Hepatocyte (in vitro differentiated cells): Measurements from ENCODE around the gene TPBGL. TPM values are rescaled to one million over a fixed set of nuclear protein-coding genes. Genes with fewer than 3 reads are reported as not detected.

Source experiments
- DNase-seq: peaks from one replicate; pipeline ENCODE4 v3.0.0-alpha.2; 2016; ENCODE audit warnings: low spot score
- H2AFZ ChIP-seq: fragments of 200-600 bp; sonication (generic); 2 replicates; pipeline ENCODE4 v1.6.0; 2016; ENCODE audit warnings: antibody characterized with exemption, mild to moderate bottlenecking
- H3K27ac ChIP-seq: fragments of 200-600 bp; sonication (generic); 2 replicates; pipeline ENCODE4 v1.5.1; 2016; ENCODE audit warnings: mild to moderate bottlenecking
- H3K27me3 ChIP-seq: fragments of 200-600 bp; sonication (generic); 2 replicates; pipeline ENCODE4 v1.6.1; 2016
- H3K36me3 ChIP-seq: fragments of 200-600 bp; sonication (generic); replicated peaks from 2 replicates; pipeline ENCODE4 v1.5.1; 2016; ENCODE audit warnings: low read depth; ENCODE audit not compliant: insufficient read depth
- H3K4me1 ChIP-seq: fragments of 200-600 bp; sonication (generic); 2 replicates; pipeline ENCODE4 v1.5.1; 2016; ENCODE audit warnings: mild to moderate bottlenecking, moderate library complexity; ENCODE audit not compliant: insufficient read depth
- H3K4me2 ChIP-seq: fragments of 200-600 bp; sonication (generic); 2 replicates; pipeline ENCODE4 v1.6.0; 2016
- H3K4me3 ChIP-seq: fragments of 200-600 bp; sonication (generic); 2 replicates; pipeline ENCODE4 v1.5.1; 2016; ENCODE audit warnings: mild to moderate bottlenecking
- H3K79me2 ChIP-seq: fragments of 200-600 bp; sonication (generic); 2 replicates; pipeline ENCODE4 v1.6.0; 2017; ENCODE audit warnings: mild to moderate bottlenecking
- H3K9me2 ChIP-seq: fragments of 200-600 bp; sonication (generic); replicated peaks from 2 replicates; pipeline ENCODE4 v1.6.0; 2017; ENCODE audit warnings: mild to moderate bottlenecking; ENCODE audit not compliant: insufficient read depth
- H3K9me3 ChIP-seq: fragments of 200-600 bp; sonication (generic); 2 replicates; pipeline ENCODE4 v1.5.1; 2016; ENCODE audit warnings: low read depth, mild to moderate bottlenecking
- H4K20me1 ChIP-seq: fragments of 200-600 bp; sonication (generic); 2 replicates; pipeline ENCODE4 v1.6.0; 2016; ENCODE audit warnings: mild to moderate bottlenecking; ENCODE audit not compliant: insufficient read depth, poor library complexity, severe bottlenecking
- EZH2 ChIP-seq: fragments of 200-600 bp; sonication (generic); IDR thresholded peaks from 2 replicates; pipeline ENCODE4 v1.6.1; 2016; ENCODE audit warnings: antibody characterized with exemption, mild to moderate bottlenecking, borderline replicate concordance
- EZH2phosphoT487 ChIP-seq: fragments of 200-600 bp; sonication (generic); IDR thresholded peaks from one replicate; pipeline ENCODE4 v1.6.1; 2018; ENCODE audit warnings: antibody characterized with exemption, mild to moderate bottlenecking, low read depth, moderate library complexity; ENCODE audit not compliant: unreplicated experiment, severe bottlenecking
- WGBS: methylation state at CpG from one replicate; pipeline ENCODE4 v1.1.6; 2016; ENCODE audit warnings: low lambda C conversion rate; ENCODE audit errors: missing lambda C conversion rate; 5-methylcytosine and 5-hydroxymethylcytosine counted together
- polyA plus RNA-seq: library from polyadenylated mRNA; unstranded; fragments of >200 nt; fragmentation: Nextera tagmentation; extraction: Ambion mirVana; gene quantifications from 2 replicates; pipeline ENCODE4 v1.2.1, GENCODE V29; 2016
- total RNA-seq: library from RNA; depleted of rRNA; stranded (reverse); fragments of >200 nt; gene quantifications from 2 replicates; pipeline ENCODE4 v1.2.3, GENCODE V29; 2014
- TF ChIP-seq, protein P1 (sequence below): fragments of 200-600 bp; sonication (generic); IDR thresholded peaks from 2 replicates; pipeline ENCODE4 v1.5.1; 2016; ENCODE audit warnings: antibody characterized with exemption, mild to moderate bottlenecking; ENCODE audit not compliant: poor library complexity

TPBGL gene
- total and polyA plus RNA-seq, 2 experiments from 2014 or later: 0.12 TPM; not detected in 1

DNA sequence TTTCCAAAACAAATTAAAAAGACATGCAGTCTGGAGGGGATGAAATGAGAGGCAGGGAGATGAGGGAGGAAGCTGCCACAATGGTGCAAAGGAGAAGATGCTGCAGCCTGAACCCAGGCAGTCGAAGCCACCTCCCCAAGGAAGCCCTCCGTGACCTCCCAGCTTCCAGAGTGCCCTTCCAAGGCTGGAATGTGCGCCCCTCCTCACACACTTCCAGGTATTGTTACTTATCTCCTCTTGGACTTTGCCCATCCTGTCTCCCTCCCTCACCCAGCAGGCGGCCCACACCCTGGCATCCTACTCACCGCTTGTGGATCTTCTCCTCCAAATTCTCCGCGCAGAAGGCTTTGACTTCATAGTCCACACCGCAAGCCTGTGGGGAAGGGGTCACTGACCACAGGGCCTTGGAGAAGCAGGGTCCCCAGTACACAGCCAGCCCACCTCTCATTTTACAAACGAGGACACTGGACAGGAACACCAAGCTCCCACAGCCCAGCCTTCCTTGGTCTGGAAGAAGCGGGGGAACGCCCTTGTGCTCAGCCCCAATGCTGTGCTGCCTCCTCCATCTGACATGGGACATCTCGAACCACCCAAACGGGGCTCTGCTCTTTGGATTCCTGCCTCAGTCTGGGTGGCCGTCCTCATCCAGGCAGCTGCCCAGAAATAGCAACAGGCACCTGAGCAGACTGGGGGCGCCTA is 40.3 kb downstream of the TPBGL start:
- 75% methylated on average over 15 of the region's 15 CpGs for WGBS
- no peaks in the 10 kb centered on the region for H3K9me2 ChIP-seq
- no peak overlapping the region for H2AFZ ChIP-seq
- no peak for DNase-seq
- peak overlapping the region; percentile 56 for H3K27ac ChIP-seq
- H3K36me3 ChIP-seq: no peaks in the 10 kb centered on the region
- no peak overlapping the region for H3K4me3 ChIP-seq
- no peaks in the 10 kb centered on the region for H3K27me3 ChIP-seq
- H4K20me1 ChIP-seq: no peaks in the 10 kb centered on the region
- H3K79me2 ChIP-seq: no peaks in the 10 kb centered on the region
- H3K4me2 ChIP-seq: no peak overlapping the region
- H3K4me1 ChIP-seq: no peaks in the 10 kb centered on the region
- H3K9me3 ChIP-seq: no peaks in the 10 kb centered on the region
- TF ChIP-seq EZH2phosphoT487 (no peak), EZH2 (no peak)
- TF ChIP-seq, protein P1, sequence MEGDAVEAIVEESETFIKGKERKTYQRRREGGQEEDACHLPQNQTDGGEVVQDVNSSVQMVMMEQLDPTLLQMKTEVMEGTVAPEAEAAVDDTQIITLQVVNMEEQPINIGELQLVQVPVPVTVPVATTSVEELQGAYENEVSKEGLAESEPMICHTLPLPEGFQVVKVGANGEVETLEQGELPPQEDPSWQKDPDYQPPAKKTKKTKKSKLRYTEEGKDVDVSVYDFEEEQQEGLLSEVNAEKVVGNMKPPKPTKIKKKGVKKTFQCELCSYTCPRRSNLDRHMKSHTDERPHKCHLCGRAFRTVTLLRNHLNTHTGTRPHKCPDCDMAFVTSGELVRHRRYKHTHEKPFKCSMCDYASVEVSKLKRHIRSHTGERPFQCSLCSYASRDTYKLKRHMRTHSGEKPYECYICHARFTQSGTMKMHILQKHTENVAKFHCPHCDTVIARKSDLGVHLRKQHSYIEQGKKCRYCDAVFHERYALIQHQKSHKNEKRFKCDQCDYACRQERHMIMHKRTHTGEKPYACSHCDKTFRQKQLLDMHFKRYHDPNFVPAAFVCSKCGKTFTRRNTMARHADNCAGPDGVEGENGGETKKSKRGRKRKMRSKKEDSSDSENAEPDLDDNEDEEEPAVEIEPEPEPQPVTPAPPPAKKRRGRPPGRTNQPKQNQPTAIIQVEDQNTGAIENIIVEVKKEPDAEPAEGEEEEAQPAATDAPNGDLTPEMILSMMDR: no peak

DNA sequence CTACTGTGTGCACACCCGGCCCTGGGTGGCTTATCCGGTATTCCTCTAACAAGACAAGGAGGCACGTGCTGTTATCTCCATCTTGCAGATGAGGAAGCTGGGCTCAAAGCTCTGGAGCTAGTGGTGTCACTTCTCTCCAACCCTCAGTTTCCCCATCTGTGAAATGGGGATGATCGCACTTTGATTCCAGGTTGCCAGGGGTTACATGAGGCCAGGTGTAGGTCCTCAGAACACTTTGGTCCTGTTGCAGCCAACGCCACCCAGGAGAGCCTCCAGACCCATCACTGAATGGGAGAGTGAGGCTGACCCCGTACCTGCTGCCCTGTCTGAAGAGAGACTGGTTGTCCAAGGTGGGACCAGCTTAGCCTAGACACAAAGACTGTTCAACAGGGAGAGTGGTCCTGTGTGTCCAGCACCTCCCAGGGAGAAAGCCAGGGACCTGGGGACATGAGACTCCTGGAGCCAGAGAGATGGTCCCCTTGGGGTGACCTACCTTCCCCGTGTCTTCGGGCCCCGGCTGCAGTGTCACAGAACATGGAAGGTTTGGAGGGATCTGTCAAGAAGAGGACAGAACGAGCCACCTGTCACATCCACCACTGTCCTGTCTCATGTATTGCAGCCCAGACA is 41.0 kb downstream of the TPBGL start:
- Histone ChIP-seq H3K79me2 (no peaks in the 10 kb centered on the region), H3K27ac (peak overlapping the region; percentile 51), H3K9me3 (no peaks in the 10 kb centered on the region), H3K36me3 (no peaks in the 10 kb centered on the region), H4K20me1 (no peaks in the 10 kb centered on the region), H3K4me1 (no peaks in the 10 kb centered on the region), H3K9me2 (no peaks in the 10 kb centered on the region), H2AFZ (no peak overlapping the region), H3K27me3 (no peaks in the 10 kb centered on the region), H3K4me3 (no peak overlapping the region), H3K4me2 (no peak overlapping the region)
- no peak for DNase-seq
- WGBS: 91% methylated on average over 10 of the region's 10 CpGs
- TF ChIP-seq EZH2phosphoT487 (no peak), EZH2 (no peak)
- TF ChIP-seq, protein P1: no peak

DNA sequence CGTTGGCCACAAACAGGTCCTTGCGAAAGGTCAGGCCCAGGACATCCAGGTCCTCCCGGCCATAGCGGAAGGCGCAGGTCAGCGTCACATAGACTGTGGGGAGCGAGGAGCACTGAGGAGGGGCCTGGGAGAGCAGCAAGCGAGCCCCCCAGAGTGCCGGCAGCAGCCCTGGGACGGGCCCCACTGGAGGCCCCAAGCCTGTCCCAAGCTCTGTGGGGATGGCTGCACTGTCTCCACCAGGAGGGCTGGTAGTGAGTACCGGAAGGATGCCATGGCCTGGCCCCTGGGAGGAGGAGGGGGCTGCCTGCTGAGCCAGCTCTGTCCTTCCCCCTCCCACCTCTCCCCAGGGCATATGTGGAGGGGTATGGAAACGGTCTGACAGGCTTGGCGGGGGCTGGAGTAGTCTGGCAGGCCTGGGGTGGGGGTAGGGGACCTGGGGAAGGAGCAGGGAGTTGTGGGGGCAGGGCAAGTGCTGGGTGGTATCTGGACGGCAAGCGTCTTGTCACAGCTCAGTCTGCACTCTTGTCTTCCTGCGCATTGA is 42.9 kb downstream of the TPBGL start:
- no peaks in the 10 kb centered on the region for H3K27me3 ChIP-seq
- H3K4me2 ChIP-seq: no peak overlapping the region
- no peaks in the 10 kb centered on the region for H3K79me2 ChIP-seq
- H3K9me2 ChIP-seq: no peaks in the 10 kb centered on the region
- no peaks in the 10 kb centered on the region for H3K4me1 ChIP-seq
- H2AFZ ChIP-seq: no peak overlapping the region
- H3K9me3 ChIP-seq: no peaks in the 10 kb centered on the region
- H3K36me3 ChIP-seq: no peaks in the 10 kb centered on the region
- WGBS: 82% methylated on average over 15 of the region's 16 CpGs
- TF ChIP-seq, protein P1: no peak
- no peak for TF ChIP-seq EZH2phosphoT487
- TF ChIP-seq EZH2: no peak
- no peak for DNase-seq
- H3K27ac ChIP-seq: no peak overlapping the region
- H4K20me1 ChIP-seq: no peaks in the 10 kb centered on the region
- H3K4me3 ChIP-seq: no peak overlapping the region
